HCT116 (cell line): Measurements from ENCODE around the gene UBE2M. TPM values are rescaled to one million over a fixed set of nuclear protein-coding genes. Genes with fewer than 3 reads are reported as not detected.
A peak's percentile ranks its signal among the peaks of the same experiment; 100 is the strongest.

ENCODE experiments used
- ATAC-seq: fragments of 200-7000 bp; cut with Tn5 transposase; 2 replicates; pipeline ENCODE4 v1.9.1; 2020; ENCODE audit warnings: mild to moderate bottlenecking, moderate library complexity
- BruUV-seq: library from RNA; stranded (reverse); fragments of 400-500 nt; replicated peaks from 2 replicates; lab custom pipeline; 2021; lab: Mats Ljungman, UMichigan
- CTCF ChIA-PET: fragments of 300-600 bp; sonication (Branson Sonifier 250); formaldehyde crosslinking; loops from one replicate; lab custom pipeline; 2021; ENCODE audit warnings: antibody characterized with exemption; lab: Charles Lee
- POLR2A ChIA-PET: fragments of 300-600, 350-600 bp; sonication (Branson Sonifier 250); formaldehyde crosslinking; loops from one replicate; lab custom pipeline; 2021; ENCODE audit warnings: antibody characterized with exemption; lab: Charles Lee
- RAD21 ChIA-PET, 2 experiments: fragments of 300-600 bp; sonication (Branson Sonifier 250); formaldehyde crosslinking; loops; one replicate each; lab custom pipeline; 2023; ENCODE audit warnings: low total read pairs in 2 of 2; ENCODE audit not compliant: uncharacterized antibody in 2 of 2, unreplicated experiment in 2 of 2, low non-redundant PET in 1 of 2; lab: Charles Lee
- DNase-seq: peaks from one replicate; pipeline ENCODE4 v3.0.0-alpha.2; 2010; ENCODE audit warnings: low read depth, low spot score
- H2AFZ ChIP-seq: fragments of 200-600 bp; shearing (Covaris generic), sonication (generic); 2 replicates; pipeline ENCODE4 v1.6.1; 2017; ENCODE audit warnings: low read depth, mixed run types, mixed read lengths, antibody characterized with exemption, low read length; ENCODE audit not compliant: poor library complexity, severe bottlenecking
- H3K27ac ChIP-seq: 2 replicates; pipeline ENCODE4 v1.5.1; 2012; ENCODE audit warnings: low read depth, low read length
- H3K27me3 ChIP-seq: fragments of 200-600 bp; sonication (generic); 2 replicates; pipeline ENCODE4 v1.6.1; 2016; ENCODE audit warnings: mixed run types, low read length, mixed read lengths; ENCODE audit not compliant: insufficient read depth
- H3K36me3 ChIP-seq, 2 experiments: fragments of 200-500 bp in 1 of 2; fragments of 200-600 bp in 1 of 2; sonication (Bioruptor generic) in 1 of 2; sonication (generic) in 1 of 2; 2 replicates each; pipeline versions ENCODE4 v1.5.1 to v1.6.1; 2014 to 2016; ENCODE audit warnings: low read length in 2 of 2, inconsistent platforms in 1 of 2, mixed read lengths in 1 of 2, mixed run types in 1 of 2; ENCODE audit not compliant: insufficient read depth in 2 of 2, control insufficient read depth in 1 of 2
- H3K4me1 ChIP-seq, 2 experiments: fragments of 200-600 bp in 1 of 2; sonication (generic) in 1 of 2; 2 replicates each; pipeline versions ENCODE4 v1.5.1 to v1.6.1; 2012 to 2017; ENCODE audit warnings: low read length in 2 of 2, inconsistent platforms in 1 of 2, mild to moderate bottlenecking in 1 of 2, mixed read lengths in 1 of 2, mixed run types in 1 of 2, moderate library complexity in 1 of 2; ENCODE audit not compliant: insufficient read depth in 2 of 2, control insufficient read depth in 1 of 2
- H3K4me2 ChIP-seq: fragments of 200-600 bp; sonication (generic); 2 replicates; pipeline ENCODE4 v1.6.1; 2017; ENCODE audit warnings: mixed run types, low read length, mixed read lengths
- H3K4me3 ChIP-seq, 2 experiments: fragments of 200-600 bp in 1 of 2; sonication (generic) in 1 of 2; replicated peaks in 1 of 2; 2 replicates each; pipeline ENCODE4 v1.5.1; 2011 to 2016; ENCODE audit warnings: low read length in 2 of 2, control low read depth in 1 of 2, low read depth in 1 of 2, mild to moderate bottlenecking in 1 of 2, mixed read lengths in 1 of 2, mixed run types in 1 of 2
- H3K79me2 ChIP-seq: fragments of 200-600 bp; sonication (generic); 2 replicates; pipeline ENCODE4 v1.6.1; 2017; ENCODE audit warnings: mild to moderate bottlenecking, mixed run types, low read length, moderate library complexity, mixed read lengths; ENCODE audit not compliant: insufficient read depth
- H3K9ac ChIP-seq: fragments of 200-600 bp; sonication (generic); 2 replicates; pipeline ENCODE4 v1.6.1; 2016; ENCODE audit warnings: low read length, mixed read lengths
- H3K9me2 ChIP-seq: fragments of 200-600 bp; sonication (generic), shearing (Covaris generic); 2 replicates; pipeline ENCODE4 v1.6.1; 2017; ENCODE audit warnings: mixed run types, mild to moderate bottlenecking, moderate library complexity; ENCODE audit not compliant: insufficient read depth
- H3K9me3 ChIP-seq, 2 experiments: fragments of 200-500 bp in 1 of 2; fragments of 200-600 bp in 1 of 2; sonication (Bioruptor generic) in 1 of 2; sonication (generic) in 1 of 2; 2 replicates each; pipeline ENCODE4 v1.6.1; 2014 to 2017; ENCODE audit warnings: low read length in 2 of 2, mixed read lengths in 2 of 2, inconsistent platforms in 1 of 2, low read depth in 1 of 2, mild to moderate bottlenecking in 1 of 2, mixed run types in 1 of 2, moderate library complexity in 1 of 2; ENCODE audit not compliant: control insufficient read depth in 1 of 2, insufficient read depth in 1 of 2
- H4K20me1 ChIP-seq: fragments of 200-600 bp; sonication (generic), shearing (Covaris generic); 2 replicates; pipeline ENCODE4 v1.6.1; 2017; ENCODE audit warnings: mixed run types, mild to moderate bottlenecking, moderate library complexity; ENCODE audit not compliant: insufficient read depth
- EGR1 ChIP-seq: IDR thresholded peaks from 2 replicates; pipeline ENCODE4 v1.6.1; 2012; ENCODE audit warnings: low read depth
- ELF1 ChIP-seq: IDR thresholded peaks from 2 replicates; pipeline ENCODE4 v1.6.1; 2012; ENCODE audit warnings: low read depth, borderline replicate concordance
- JUND ChIP-seq: IDR thresholded peaks from 2 replicates; pipeline ENCODE4 v1.6.1; 2012
- POLR2A ChIP-seq: IDR thresholded peaks from 2 replicates; pipeline ENCODE4 v1.7.0; 2011; ENCODE audit warnings: borderline replicate concordance; ENCODE audit not compliant: insufficient read depth, insufficient read length; ENCODE audit errors: extremely low read depth
- POLR2AphosphoS5 ChIP-seq: IDR thresholded peaks from 2 replicates; pipeline ENCODE4 v1.6.1; 2011; ENCODE audit warnings: mild to moderate bottlenecking, low read depth, low read length, moderate library complexity
- RAD21 ChIP-seq: IDR thresholded peaks from 2 replicates; pipeline ENCODE4 v1.6.1; 2012; ENCODE audit warnings: low read depth, mild to moderate bottlenecking
- SIN3A ChIP-seq: IDR thresholded peaks from 2 replicates; pipeline ENCODE4 v1.6.1; 2012; ENCODE audit warnings: low read depth
- SP1 ChIP-seq: IDR thresholded peaks from 2 replicates; pipeline ENCODE4 v1.6.1; 2012; ENCODE audit warnings: low read depth
- ZNF274 ChIP-seq: fragments of 200-500 bp; sonication (Bioruptor generic); IDR thresholded peaks from 2 replicates; pipeline ENCODE4 v1.6.1; 2014; ENCODE audit warnings: mild to moderate bottlenecking, low read depth, low read length, inconsistent platforms
- intact Hi-C: fragments of 100-400 bp; cut with micrococcal nuclease; formaldehyde crosslinking; loops from 2 replicates; pipeline ENCODE4 v1.10.0; 2022
- total RNA-seq: library from RNA; stranded (reverse); gene quantifications from one replicate; pipeline ENCODE4 v1.2.1, GENCODE V29; 2021; ENCODE audit not compliant: unreplicated experiment
- TF ChIP-seq, protein P1 (sequence below): IDR thresholded peaks from 2 replicates; pipeline ENCODE4 v1.6.1; 2012
- TF ChIP-seq, protein P2 (sequence below), 3 experiments: fragments of 200-600 bp in 1 of 3; sonication (generic) in 1 of 3; IDR thresholded peaks in 2 of 3; conservative IDR thresholded peaks in 1 of 3; 2 replicates each; pipeline ENCODE4 v1.5.1; 2012 to 2017; ENCODE audit warnings: low read depth in 2 of 3, low read length in 2 of 3, antibody characterized with exemption in 1 of 3, borderline replicate concordance in 1 of 3, control low read depth in 1 of 3, mild to moderate bottlenecking in 1 of 3, mixed read lengths in 1 of 3, mixed run types in 1 of 3, moderate library complexity in 1 of 3; ENCODE audit not compliant: insufficient read depth in 1 of 3
- TF ChIP-seq, protein P3 (sequence below): IDR thresholded peaks from 2 replicates; pipeline ENCODE4 v1.6.1; 2011; ENCODE audit warnings: mild to moderate bottlenecking, low read length, moderate library complexity; ENCODE audit not compliant: insufficient replicate concordance; ENCODE audit errors: extremely low read depth
- TF ChIP-seq, protein P4 (sequence below): IDR thresholded peaks from 2 replicates; pipeline ENCODE4 v1.6.1; 2012

The UBE2M gene
- total RNA-seq, 1 experiment from 2014 or later: 120 TPM

DNA sequence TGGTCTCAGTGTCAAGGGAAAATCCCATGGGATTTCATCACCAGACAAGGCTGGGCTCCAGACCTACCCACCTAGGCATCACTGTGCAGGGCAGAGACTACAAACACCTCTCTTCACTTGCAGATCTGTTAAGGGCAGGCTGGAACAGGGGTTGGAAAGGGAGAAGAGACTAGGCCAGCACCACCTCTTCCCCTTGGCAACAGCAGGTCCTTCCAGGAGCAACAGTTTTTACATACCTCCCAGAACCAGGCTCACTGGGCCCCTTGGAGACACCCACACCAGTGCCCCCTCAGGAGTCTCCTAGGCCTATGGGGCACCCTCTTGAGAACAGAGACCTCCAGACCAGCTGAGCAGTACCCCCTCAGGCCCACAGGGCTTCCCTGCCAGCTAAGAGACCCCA lies 2.5 kb upstream of the UBE2M start:
- Histone ChIP-seq H2AFZ (no peak overlapping the region), H3K79me2 (peaks cover 42% of the 10 kb centered on the region), H3K9me3 (no peaks in the 10 kb centered on the region), H3K27me3 (no peaks in the 10 kb centered on the region), H3K27ac (0 out of 2 replicates have a peak overlapping the region, but pooled peaks have one; percentile 98), H3K4me2 (no peak overlapping the region), H4K20me1 (no peaks in the 10 kb centered on the region), H3K4me1 (peaks cover 18 to 33% of the 10 kb centered on the region in 2 experiments), H3K4me3 (no peak overlapping the region), H3K9ac (no peak overlapping the region), H3K36me3 (peaks cover 7 to 13% of the 10 kb centered on the region in 2 experiments; a peak in 2 of 4 replicates), H3K9me2 (no peaks in the 10 kb centered on the region)
- ATAC-seq: no peak
- ChIA-PET CTCF (no interaction called here), RAD21 (no interaction called here), POLR2A (no interaction called here)
- TF ChIP-seq RAD21: no peak
- TF ChIP-seq POLR2AphosphoS5: peak; percentile 6; the same call in 1 of the 2 replicates
- BruUV-seq: no TSS peak
- no peak for DNase-seq
- intact Hi-C loops: no loop called here

DNA sequence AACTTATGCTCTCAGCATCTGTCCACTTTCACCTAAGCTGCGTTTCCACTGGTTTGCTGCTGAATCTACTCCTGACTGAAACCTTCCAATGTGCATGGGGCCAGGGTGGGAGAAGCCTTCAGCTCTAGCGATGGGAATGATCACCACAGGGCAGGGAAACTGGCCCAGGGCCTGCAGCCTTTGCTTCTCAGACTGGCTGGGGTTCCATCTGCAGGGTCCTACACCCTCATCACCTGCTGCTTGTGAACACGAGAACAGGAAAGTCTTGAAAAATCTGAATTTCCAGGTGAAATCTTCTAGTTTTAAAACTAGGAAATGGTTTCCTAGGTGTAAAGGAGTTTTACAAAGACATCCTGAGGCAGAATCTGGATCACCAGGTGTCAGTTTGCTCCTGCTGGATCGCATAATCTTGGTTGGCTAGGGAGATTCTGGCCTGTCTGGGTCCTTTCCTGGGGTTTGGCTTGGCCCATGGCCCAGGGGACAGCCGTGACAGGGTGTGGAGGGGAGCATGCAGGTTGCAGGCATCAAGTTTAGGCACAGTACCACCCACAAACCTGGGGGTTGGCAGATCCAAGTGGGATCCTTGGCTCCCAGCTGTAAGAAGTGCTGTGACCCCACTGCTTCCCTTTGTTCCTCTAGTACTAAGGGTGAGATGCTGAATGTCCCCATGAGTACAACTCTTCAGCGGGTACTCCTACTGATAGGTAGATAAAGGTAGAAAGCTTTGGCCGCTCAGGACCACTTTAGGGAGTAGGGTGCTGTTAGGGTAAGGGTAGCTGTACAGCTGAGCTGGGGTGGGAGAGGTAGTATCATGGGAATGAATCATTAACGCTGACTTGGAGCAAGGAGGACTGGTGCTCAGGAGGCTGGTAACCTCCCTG lies 1.8 kb upstream of the UBE2M start:
- no peaks in the 10 kb centered on the region for H4K20me1 ChIP-seq
- POLR2A ChIA-PET: interaction anchor here (0.9 to 1.4 kb wide), 7 partner anchors 8 to 46 kb away, joined by 3 to 17 read pairs (median 7); partner anchors contain the start of genes MZF1, TRIM28 and ZBTB45
- H3K4me3 ChIP-seq: peak overlapping the region; percentile 74 to 99
- H2AFZ ChIP-seq: no peak overlapping the region
- no TSS peak for BruUV-seq
- H3K36me3 ChIP-seq: peaks cover 7 to 20% of the 10 kb centered on the region in 2 experiments; a peak in 2 of 4 replicates
- no peak for ATAC-seq
- H3K4me2 ChIP-seq: peak overlapping the region; percentile 79
- CTCF ChIA-PET: interaction anchor here (1.0 kb wide), 1 partner anchor 41 kb away, joined by 5 read pairs; the partner anchor contains the start of gene ZBTB45
- DNase-seq: no peak
- H3K27me3 ChIP-seq: no peaks in the 10 kb centered on the region
- H3K9me2 ChIP-seq: no peaks in the 10 kb centered on the region
- peak overlapping the region; percentile 98 for H3K27ac ChIP-seq
- H3K4me1 ChIP-seq: peaks cover 18 to 39% of the 10 kb centered on the region in 2 experiments
- peaks cover 44% of the 10 kb centered on the region for H3K79me2 ChIP-seq
- peak overlapping the region; percentile 94 for H3K9ac ChIP-seq
- intact Hi-C loops: no loop called here
- RAD21 ChIA-PET: no interaction called here
- H3K9me3 ChIP-seq: no peaks in the 10 kb centered on the region
- TF ChIP-seq, protein P1, sequence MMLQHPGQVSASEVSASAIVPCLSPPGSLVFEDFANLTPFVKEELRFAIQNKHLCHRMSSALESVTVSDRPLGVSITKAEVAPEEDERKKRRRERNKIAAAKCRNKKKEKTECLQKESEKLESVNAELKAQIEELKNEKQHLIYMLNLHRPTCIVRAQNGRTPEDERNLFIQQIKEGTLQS: no peak
- TF ChIP-seq SIN3A: no peak
- TF ChIP-seq ELF1: no peak
- TF ChIP-seq POLR2A: no peak
- TF ChIP-seq SP1: no peak
- TF ChIP-seq, protein P2, sequence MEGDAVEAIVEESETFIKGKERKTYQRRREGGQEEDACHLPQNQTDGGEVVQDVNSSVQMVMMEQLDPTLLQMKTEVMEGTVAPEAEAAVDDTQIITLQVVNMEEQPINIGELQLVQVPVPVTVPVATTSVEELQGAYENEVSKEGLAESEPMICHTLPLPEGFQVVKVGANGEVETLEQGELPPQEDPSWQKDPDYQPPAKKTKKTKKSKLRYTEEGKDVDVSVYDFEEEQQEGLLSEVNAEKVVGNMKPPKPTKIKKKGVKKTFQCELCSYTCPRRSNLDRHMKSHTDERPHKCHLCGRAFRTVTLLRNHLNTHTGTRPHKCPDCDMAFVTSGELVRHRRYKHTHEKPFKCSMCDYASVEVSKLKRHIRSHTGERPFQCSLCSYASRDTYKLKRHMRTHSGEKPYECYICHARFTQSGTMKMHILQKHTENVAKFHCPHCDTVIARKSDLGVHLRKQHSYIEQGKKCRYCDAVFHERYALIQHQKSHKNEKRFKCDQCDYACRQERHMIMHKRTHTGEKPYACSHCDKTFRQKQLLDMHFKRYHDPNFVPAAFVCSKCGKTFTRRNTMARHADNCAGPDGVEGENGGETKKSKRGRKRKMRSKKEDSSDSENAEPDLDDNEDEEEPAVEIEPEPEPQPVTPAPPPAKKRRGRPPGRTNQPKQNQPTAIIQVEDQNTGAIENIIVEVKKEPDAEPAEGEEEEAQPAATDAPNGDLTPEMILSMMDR (IDR thresholded peaks at IDR 0.05 in 2 of 3, conservative IDR thresholded peaks at IDR 0.05 in 1 of 3; ENCODE audit: borderline replicate concordance in 1 of 3, insufficient read depth in 1 of 3, low read depth in 2 of 3, low read length in 2 of 3): no peak
- TF ChIP-seq, protein P3, sequence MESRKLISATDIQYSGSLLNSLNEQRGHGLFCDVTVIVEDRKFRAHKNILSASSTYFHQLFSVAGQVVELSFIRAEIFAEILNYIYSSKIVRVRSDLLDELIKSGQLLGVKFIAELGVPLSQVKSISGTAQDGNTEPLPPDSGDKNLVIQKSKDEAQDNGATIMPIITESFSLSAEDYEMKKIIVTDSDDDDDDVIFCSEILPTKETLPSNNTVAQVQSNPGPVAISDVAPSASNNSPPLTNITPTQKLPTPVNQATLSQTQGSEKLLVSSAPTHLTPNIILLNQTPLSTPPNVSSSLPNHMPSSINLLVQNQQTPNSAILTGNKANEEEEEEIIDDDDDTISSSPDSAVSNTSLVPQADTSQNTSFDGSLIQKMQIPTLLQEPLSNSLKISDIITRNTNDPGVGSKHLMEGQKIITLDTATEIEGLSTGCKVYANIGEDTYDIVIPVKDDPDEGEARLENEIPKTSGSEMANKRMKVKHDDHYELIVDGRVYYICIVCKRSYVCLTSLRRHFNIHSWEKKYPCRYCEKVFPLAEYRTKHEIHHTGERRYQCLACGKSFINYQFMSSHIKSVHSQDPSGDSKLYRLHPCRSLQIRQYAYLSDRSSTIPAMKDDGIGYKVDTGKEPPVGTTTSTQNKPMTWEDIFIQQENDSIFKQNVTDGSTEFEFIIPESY: no peak
- TF ChIP-seq POLR2AphosphoS5: no peak
- no peak for TF ChIP-seq ZNF274
- TF ChIP-seq, protein P4, sequence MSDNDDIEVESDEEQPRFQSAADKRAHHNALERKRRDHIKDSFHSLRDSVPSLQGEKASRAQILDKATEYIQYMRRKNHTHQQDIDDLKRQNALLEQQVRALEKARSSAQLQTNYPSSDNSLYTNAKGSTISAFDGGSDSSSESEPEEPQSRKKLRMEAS: no peak
- no peak for TF ChIP-seq JUND
- TF ChIP-seq EGR1: no peak
